Measurements from ENCODE around the gene LDLR.

GRCh38 chr19:11098861-11099260, 9.6 kb downstream of the LDLR start:
- TF ChIP-seq CTCF (IDR thresholded peaks at IDR 0.05) (no peak), EP300 (IDR thresholded peaks at IDR 0.05) (no peak)

All from sigmoid colon (tissue), 4 donors.